GDM1 (cell line): ENCODE data around the gene BEX4.

Experiments used
- DNase-seq: peaks from one replicate; lab custom pipeline; 2025; lab: John Stamatoyannopoulos, UW

Gene BEX4

DNA sequence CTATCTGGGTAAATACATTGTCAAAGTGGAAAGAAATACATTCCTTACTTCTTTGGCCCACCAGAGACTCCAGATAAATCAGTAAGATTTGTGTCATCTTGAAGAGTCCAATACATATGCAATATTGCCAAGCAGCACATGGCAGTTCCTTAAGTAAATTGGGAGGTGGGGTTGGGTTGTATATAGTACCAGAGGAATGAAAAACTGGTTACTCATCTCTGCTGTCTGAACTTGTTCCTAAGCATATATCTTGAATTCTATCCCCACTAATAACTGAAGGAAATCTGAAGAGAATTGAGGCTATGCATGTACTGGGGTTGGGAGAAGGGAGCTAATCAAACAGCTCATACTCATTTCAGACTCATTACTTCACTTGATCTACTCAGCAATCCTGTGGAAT, 25.2 kb downstream of the BEX4 start:
- DNase-seq, result no peak

DNA sequence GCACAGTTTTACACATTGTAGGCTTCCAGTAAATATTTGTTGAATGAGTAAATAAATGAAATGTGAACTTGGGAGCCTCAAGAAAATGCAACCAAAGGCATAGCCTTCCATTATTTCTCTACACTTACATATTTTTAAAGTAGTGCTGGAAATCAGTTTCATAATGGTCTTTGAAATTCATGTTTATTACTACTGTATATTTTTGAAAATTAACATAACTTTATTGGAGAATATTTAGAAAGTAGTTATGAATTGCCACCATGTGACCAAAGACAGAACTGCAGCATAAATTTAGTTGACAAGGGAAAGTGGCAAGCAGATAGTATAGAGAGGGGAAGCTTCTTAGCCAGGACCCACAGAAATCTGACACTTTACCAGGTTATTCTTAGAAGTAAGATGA, 33.6 kb downstream of the BEX4 start:
- DNase-seq, result no peak

DNA sequence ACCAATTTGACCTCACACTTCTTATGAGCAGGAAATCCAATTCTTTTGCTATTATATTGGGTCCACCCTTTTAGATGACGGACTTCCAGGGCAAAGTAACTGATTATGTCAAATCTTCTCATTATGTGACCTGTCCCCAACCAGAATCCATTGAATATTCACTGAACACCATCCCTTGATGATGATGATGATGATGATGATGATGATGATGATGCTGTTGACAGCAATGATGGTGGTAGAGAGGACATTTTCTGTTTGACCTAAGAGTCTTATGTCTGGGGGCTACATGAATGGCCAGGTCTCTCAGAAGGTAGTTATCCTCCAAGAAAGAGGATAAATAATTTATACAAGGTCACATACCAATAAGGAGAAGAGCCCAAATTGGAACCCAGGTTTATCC, 34.9 kb downstream of the BEX4 start:
- no peak for DNase-seq

DNA sequence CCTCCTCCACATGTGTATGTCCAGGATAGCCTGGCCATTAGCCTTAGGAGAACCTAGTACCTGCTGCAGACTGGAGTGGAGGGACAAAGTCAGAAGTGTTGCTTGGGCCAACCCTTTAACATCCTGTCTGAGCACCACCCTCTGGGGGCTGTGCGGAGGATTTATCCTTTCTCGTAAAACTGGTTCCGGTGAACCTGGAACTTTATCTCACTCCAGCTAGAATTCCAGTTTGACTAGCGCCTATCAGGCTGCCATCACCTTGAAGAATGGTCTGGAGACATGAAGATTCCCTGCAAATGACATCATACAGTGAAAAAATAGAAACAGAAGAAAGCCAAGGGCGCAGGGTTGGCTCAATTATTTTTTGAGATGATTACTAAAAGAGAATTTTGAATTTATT, 36.1 kb downstream of the BEX4 start:
- no peak for DNase-seq

DNA sequence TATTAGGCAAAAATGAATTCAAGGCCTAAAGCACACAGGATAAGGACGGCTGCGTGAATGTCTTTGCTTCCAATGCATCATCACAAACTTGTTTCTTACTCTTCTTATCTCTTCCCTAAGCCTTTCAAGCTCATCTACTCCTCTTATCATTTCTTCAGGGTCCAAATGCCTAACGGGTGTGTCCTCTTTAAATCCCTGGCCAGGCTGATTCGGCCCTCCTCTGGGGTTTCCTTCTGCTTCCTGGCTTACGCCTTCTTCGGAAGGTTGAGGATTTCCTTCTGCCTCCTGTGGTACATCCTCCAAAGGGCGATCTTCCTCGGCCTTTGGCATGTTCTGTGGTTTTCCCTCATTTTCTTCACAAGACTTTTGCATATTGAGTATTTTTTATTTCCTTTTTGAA, 38.7 kb downstream of the BEX4 start:
- no peak for DNase-seq

DNA sequence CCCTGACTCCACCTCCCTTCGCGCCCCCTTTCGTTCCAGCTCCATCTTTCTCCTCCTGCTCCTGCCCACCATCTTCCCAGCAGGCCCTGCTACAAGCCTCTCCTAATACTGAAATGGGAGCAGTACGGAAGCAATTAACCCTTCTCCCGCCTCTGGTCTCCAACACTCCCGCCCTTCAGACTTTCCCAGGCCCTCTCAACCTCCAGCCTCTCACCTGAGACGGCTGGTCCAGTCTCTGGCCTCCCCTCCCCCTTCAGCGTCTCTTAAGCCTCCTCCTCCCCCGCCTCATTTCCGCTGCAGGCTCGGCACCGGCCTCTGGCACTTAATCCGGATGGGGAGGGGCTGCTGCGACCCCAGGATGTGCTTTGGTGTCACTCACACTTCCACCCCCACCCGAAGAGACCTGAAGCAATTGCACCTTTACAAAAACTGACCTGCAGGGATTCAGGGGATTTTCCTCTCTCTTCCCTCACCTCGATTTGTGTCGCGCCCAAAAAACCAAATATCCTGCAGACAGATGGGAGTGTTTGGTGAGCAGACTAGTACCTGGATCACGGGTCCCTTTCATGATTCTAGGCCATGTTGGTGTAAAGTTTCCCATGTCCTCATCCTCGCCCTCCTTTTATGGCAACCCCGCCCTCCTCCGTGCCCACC, 39.4 kb downstream of the BEX4 start:
- DNase-seq, result peak; percentile 33

DNA sequence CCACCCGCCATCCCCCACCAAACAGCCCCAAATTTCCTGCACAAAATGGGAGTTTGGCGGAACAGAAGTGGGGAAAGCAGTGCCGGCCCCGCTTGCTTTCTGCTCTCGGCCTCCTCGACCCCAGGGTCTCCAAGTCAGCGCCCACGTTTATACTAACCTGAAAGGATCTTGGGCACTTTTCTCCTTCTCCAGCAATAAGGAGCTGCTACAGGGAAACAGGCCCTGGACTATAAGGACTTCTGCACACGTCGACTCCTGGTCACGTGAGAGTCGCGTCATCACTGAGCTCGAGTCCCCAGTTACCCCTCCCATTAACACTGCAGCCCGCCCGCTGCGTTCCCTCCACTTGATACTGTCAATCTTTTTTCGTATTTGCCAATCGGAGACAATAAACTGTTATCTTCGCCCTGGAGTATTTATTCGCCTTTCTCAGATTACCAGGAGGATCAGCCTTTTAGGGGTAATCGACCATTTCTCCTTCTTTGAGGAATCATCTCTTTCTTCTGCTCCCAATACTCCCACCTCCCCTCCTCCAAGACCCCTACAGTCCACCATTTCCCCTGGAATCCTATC, 40.1 kb downstream of the BEX4 start, which contains the start of gene TCEAL8:
Gene TCEAL8 (minus strand): TSS at position 235 of the 573 bp plus-strand sequence. CDS start 1,176 bp downstream, outside the sequence.
- DNase-seq, result peak; percentile 51

DNA sequence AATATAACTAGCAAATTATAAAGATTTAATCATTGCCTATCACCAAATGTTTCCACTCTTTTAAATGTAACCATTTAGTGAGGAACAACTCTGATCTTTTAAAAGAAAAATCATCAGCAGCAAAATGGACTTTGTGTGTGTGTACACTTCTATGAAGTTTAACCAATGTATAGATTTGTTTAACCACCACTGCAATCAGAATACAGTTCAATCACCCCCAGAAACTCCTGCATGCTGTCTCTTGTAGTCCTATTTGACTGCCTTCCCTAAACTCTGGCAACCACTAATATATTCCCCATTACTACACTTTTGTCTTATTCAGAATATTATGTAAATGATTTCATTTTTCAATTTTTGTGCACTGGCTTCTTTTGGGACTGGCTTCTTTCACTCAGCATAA, 41.7 kb downstream of the BEX4 start:
- no peak for DNase-seq

DNA sequence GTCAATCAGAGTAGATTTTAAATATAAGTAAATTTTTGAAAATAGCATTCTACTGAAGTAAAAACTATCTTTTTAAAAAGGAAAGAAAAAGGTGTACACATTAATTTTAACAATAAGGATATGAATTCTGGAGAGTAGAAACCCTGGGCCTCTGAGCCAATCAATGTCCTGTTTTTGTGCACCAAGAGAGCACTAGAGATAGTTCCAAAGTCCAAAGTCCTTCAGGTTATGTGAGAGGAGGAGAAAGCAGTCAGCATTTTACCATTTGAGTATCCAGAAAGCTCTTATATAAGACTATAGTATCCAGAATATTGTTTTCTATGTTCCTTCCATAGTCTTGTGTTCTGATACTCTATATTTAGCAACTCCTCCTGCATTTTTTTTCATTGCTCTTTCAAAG, 43.4 kb downstream of the BEX4 start:
- DNase-seq, result no peak
